PC-3 (cell line): ENCODE data around the gene TUT1. TPM values are rescaled to one million over a fixed set of nuclear protein-coding genes. Genes with fewer than 3 reads are reported as not detected.
A peak's percentile ranks its signal among the peaks of the same experiment; 100 is the strongest.

Source experiments
- ATAC-seq: fragments of 200-7000 bp; cut with Tn5 transposase; 2 replicates; pipeline ENCODE4 v1.9.1; 2020; ENCODE audit warnings: mild to moderate bottlenecking, moderate library complexity
- BruUV-seq: library from RNA; stranded (reverse); fragments of 400-500 nt; replicated peaks from 2 replicates; lab custom pipeline; 2021; lab: Mats Ljungman, UMichigan
- CTCF ChIA-PET: fragments of 300-600 bp; sonication (Branson Sonifier 250); formaldehyde crosslinking; loops from one replicate; lab custom pipeline; 2022; ENCODE audit warnings: antibody characterized with exemption; lab: Charles Lee
- POLR2A ChIA-PET: fragments of 300-600 bp; sonication (Branson Sonifier 250); formaldehyde crosslinking; loops from one replicate; lab custom pipeline; 2022; ENCODE audit warnings: antibody characterized with exemption; ENCODE audit not compliant: unreplicated experiment; lab: Charles Lee
- DNase-seq: peaks from one replicate; pipeline ENCODE4 v3.0.0-alpha.2; 2015
- H2AFZ ChIP-seq: fragments of 300-600 bp; sonication (generic); 2 replicates; pipeline ENCODE4 v1.6.0; 2016; ENCODE audit warnings: antibody characterized with exemption, low read length
- H3F3A ChIP-seq: fragments of 300-600 bp; sonication (generic); one replicate; pipeline ENCODE4 v1.6.0; 2017; ENCODE audit warnings: antibody characterized with exemption, low read length, control low read depth, mild to moderate bottlenecking; ENCODE audit not compliant: unreplicated experiment
- H3K27ac ChIP-seq: fragments of 300-600 bp; sonication (generic); 2 replicates; pipeline ENCODE4 v1.5.1; 2016; ENCODE audit warnings: mild to moderate bottlenecking, low read length
- H3K27me3 ChIP-seq: fragments of 300-600 bp; sonication (generic); 2 replicates; pipeline ENCODE4 v1.6.1; 2016; ENCODE audit warnings: low read length, mixed read lengths
- H3K36me3 ChIP-seq: fragments of 300-600 bp; sonication (generic); 2 replicates; pipeline ENCODE4 v1.6.1; 2016; ENCODE audit warnings: low read depth, mixed run types, low read length, mixed read lengths
- H3K4me1 ChIP-seq: fragments of 300-600 bp; sonication (generic); 2 replicates; pipeline ENCODE4 v1.5.1; 2016; ENCODE audit warnings: low read length; ENCODE audit not compliant: insufficient read depth
- H3K4me2 ChIP-seq: fragments of 300-600 bp; sonication (generic); 2 replicates; pipeline ENCODE4 v1.6.0; 2016; ENCODE audit warnings: low read length
- H3K4me3 ChIP-seq: fragments of 300-600 bp; sonication (generic); 2 replicates; pipeline ENCODE4 v1.5.1; 2016; ENCODE audit warnings: mild to moderate bottlenecking, low read length, mixed read lengths
- H3K79me2 ChIP-seq: fragments of 300-600 bp; sonication (generic); 2 replicates; pipeline ENCODE4 v1.6.1; 2017; ENCODE audit warnings: low read length, mixed read lengths
- H3K9ac ChIP-seq: fragments of 300-600 bp; sonication (generic); 2 replicates; pipeline ENCODE4 v1.6.0; 2016; ENCODE audit warnings: mild to moderate bottlenecking, low read length
- H3K9me2 ChIP-seq: fragments of 300-600 bp; sonication (generic); replicated peaks from 2 replicates; pipeline ENCODE4 v1.6.1; 2016; ENCODE audit warnings: mixed run types, low read length, mixed read lengths
- H3K9me3 ChIP-seq: fragments of 300-600 bp; sonication (generic); 2 replicates; pipeline ENCODE4 v1.6.1; 2016; ENCODE audit warnings: low read length, mixed read lengths
- H4K20me1 ChIP-seq: fragments of 300-600 bp; sonication (generic); 2 replicates; pipeline ENCODE4 v1.6.1; 2016; ENCODE audit warnings: low read length, mixed read lengths
- EZH2 ChIP-seq: fragments of 300-600 bp; sonication (generic); IDR thresholded peaks from one replicate; pipeline ENCODE4 v1.6.1; 2017; ENCODE audit warnings: antibody characterized with exemption, mild to moderate bottlenecking, low read length; ENCODE audit not compliant: unreplicated experiment
- EZH2phosphoT487 ChIP-seq: fragments of 300-600 bp; sonication (generic); IDR thresholded peaks from 2 replicates; pipeline ENCODE4 v1.6.1; 2018; ENCODE audit warnings: mild to moderate bottlenecking, antibody characterized with exemption, low read length, borderline replicate concordance
- intact Hi-C: fragments of 100-400 bp; cut with micrococcal nuclease; formaldehyde crosslinking; loops from 2 replicates; pipeline ENCODE4 v1.9.0; 2023
- total RNA-seq: library from RNA; depleted of rRNA; stranded (reverse); fragments of >200 nt; gene quantifications from 2 replicates; pipeline ENCODE4 v1.2.3, GENCODE V29; 2014
- TF ChIP-seq, protein P1 (sequence below): fragments of 300-600 bp; sonication (generic); conservative IDR thresholded peaks from 2 replicates; pipeline ENCODE4 v1.5.1; 2017; ENCODE audit warnings: antibody characterized with exemption, low read depth, mild to moderate bottlenecking, low read length

The TUT1 gene
- total RNA-seq, 1 experiment from 2014 or later, result 17.8 TPM

DNA sequence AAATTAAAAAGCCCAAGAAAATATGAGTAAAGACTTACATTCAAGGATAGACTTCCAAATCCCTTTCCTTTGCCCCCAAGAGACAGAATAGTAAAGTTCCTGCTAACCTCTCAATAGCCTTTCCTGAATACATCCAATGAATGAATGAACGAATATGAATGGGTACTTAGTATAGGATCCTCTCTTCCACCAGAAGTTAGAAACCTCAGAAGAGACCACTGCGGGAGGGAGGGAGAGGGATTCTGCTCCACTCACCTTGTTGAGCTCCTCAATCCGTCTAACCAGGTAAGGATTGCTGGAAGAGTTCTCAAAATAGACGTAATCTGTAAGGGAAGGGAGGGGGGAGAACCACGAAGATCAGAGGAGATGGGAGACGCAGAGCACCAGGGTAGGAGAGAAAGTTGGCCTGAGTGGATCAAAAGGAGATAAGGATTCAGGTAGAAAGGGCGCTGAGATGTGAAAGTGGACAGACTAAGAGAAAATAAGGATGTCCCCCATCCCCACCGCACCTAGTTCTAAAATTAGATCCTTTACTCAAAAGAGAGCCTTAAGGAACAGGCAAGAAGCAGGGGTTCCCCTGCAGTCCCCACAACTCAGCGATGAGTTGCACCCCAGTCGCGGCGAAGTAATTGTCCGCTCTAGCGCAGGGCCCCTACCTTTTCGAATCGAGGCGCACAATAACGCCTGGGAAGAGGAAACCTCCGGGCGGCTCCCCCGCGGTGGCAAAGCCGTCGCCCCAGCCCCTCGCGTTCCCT is 9.2 kb upstream of the TUT1 start:
- intact Hi-C loops, result loop anchor here (5.0 kb wide), 1 partner anchor 72 kb away; the partner anchor contains the start of genes LBHD1 and UQCC3
- Histone ChIP-seq H3K9me2 (no peaks in the 10 kb centered on the region), H3F3A (no peaks in the 10 kb centered on the region), H4K20me1 (no peaks in the 10 kb centered on the region), H3K9me3 (no peaks in the 10 kb centered on the region), H3K9ac (peak overlapping the region; percentile 98), H3K27ac (peak overlapping the region; percentile 69), H3K79me2 (peaks cover 43% of the 10 kb centered on the region), H2AFZ (peak overlapping the region; percentile 88), H3K4me1 (peaks cover 21% of the 10 kb centered on the region), H3K4me3 (peak overlapping the region; percentile 93), H3K27me3 (no peaks in the 10 kb centered on the region), H3K4me2 (peak overlapping the region; percentile 99), H3K36me3 (peaks cover 35% of the 10 kb centered on the region)
- TF ChIP-seq, protein P1, sequence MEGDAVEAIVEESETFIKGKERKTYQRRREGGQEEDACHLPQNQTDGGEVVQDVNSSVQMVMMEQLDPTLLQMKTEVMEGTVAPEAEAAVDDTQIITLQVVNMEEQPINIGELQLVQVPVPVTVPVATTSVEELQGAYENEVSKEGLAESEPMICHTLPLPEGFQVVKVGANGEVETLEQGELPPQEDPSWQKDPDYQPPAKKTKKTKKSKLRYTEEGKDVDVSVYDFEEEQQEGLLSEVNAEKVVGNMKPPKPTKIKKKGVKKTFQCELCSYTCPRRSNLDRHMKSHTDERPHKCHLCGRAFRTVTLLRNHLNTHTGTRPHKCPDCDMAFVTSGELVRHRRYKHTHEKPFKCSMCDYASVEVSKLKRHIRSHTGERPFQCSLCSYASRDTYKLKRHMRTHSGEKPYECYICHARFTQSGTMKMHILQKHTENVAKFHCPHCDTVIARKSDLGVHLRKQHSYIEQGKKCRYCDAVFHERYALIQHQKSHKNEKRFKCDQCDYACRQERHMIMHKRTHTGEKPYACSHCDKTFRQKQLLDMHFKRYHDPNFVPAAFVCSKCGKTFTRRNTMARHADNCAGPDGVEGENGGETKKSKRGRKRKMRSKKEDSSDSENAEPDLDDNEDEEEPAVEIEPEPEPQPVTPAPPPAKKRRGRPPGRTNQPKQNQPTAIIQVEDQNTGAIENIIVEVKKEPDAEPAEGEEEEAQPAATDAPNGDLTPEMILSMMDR, result no peak
- TF ChIP-seq EZH2 (no peak), EZH2phosphoT487 (no peak)
- no TSS peak for BruUV-seq
- no peak for ATAC-seq
- CTCF ChIA-PET, result interaction anchor here (1.0 to 1.7 kb wide), 2 partner anchors 11 to 176 kb away, joined by 3 to 7 read pairs; no protein-coding TSS in a partner anchor
- POLR2A ChIA-PET, result interaction anchor here (1.7 kb wide), 1 partner anchor 9 kb away, joined by 29 read pairs; the partner anchor contains the start of gene TUT1
- DNase-seq, result no peak

DNA sequence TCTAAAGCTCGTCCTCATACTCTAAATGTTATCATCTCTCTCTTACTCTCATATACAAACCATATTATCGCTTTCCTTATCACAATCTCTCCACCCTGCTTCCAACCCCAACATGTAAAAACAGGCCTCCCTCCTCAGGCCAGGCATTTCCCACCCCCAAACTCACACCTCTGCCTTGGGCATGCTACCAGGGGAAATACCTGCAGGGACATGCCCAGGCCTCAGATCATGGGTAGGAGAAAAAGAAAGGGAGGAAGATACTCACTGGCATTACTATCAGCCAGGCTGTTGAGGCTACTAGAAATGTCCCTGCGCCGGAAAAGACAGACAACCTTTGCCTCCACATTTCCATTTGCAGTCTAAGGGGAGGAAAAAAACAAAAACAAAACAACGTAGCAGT is 8.6 kb upstream of the TUT1 start:
- H3K27ac ChIP-seq, result 0 out of 2 replicates have a peak overlapping the region, but pooled peaks have one; percentile 0
- TF ChIP-seq EZH2phosphoT487 (no peak), EZH2 (no peak)
- TF ChIP-seq, protein P1, result no peak
- BruUV-seq, result TSS peak; percentile 38
- H3K4me3 ChIP-seq, result peak overlapping the region; percentile 93
- H3K79me2 ChIP-seq, result peaks cover 43% of the 10 kb centered on the region
- no peaks in the 10 kb centered on the region for H3K27me3 ChIP-seq
- no peaks in the 10 kb centered on the region for H4K20me1 ChIP-seq
- no peaks in the 10 kb centered on the region for H3F3A ChIP-seq
- H3K4me1 ChIP-seq, result peaks cover 21% of the 10 kb centered on the region
- H3K9me2 ChIP-seq, result no peaks in the 10 kb centered on the region
- H3K9me3 ChIP-seq, result no peaks in the 10 kb centered on the region
- ChIA-PET CTCF (interaction anchor here (1.0 kb wide), 1 partner anchor 12 kb away, joined by 3 read pairs; no protein-coding TSS in a partner anchor), POLR2A (interaction anchor here (0.6 kb wide), 1 partner anchor 69 kb away, joined by 10 read pairs; no protein-coding TSS in a partner anchor)
- intact Hi-C loops, result loop anchor here (1.0 to 5.0 kb wide), 2 partner anchors 9 to 72 kb away; partner anchors contain the start of genes LBHD1, TUT1 and UQCC3
- peak overlapping the region; percentile 98 for H3K9ac ChIP-seq
- no peak for ATAC-seq
- DNase-seq, result no peak
- H3K36me3 ChIP-seq, result peaks cover 42% of the 10 kb centered on the region
- H2AFZ ChIP-seq, result no peak overlapping the region
- H3K4me2 ChIP-seq, result peak overlapping the region; percentile 99
